ENCODE data around the gene CMTM2.

GRCh38 chr16:66542396-66542795 is 36.9 kb upstream of the CMTM2 start:
- no peak for TF ChIP-seq POLR2AphosphoS5 (IDR thresholded peaks at IDR 0.05; ENCODE audit: low read depth)
- no peak for TF ChIP-seq CTCF (IDR thresholded peaks at IDR 0.05; ENCODE audit: insufficient read depth, low read length)
- no peak for TF ChIP-seq REST (IDR thresholded peaks at IDR 0.05; ENCODE audit: insufficient replicate concordance, low read depth)
- TF ChIP-seq SPI1 (IDR thresholded peaks at IDR 0.05; ENCODE audit: borderline replicate concordance, low read depth): no peak
- no peak for TF ChIP-seq GABPA (IDR thresholded peaks at IDR 0.05; ENCODE audit: low read depth)
